ENCODE data around the gene CLINT1. TPM values are rescaled to one million over a fixed set of nuclear protein-coding genes. Genes with fewer than 3 reads are reported as not detected.
A peak's percentile ranks its signal among the peaks of the same experiment; 100 is the strongest.

CLINT1 gene
- total and polyA plus RNA-seq, 4 donors: 39.7 to 171 (median 66.2) TPM

DNA sequence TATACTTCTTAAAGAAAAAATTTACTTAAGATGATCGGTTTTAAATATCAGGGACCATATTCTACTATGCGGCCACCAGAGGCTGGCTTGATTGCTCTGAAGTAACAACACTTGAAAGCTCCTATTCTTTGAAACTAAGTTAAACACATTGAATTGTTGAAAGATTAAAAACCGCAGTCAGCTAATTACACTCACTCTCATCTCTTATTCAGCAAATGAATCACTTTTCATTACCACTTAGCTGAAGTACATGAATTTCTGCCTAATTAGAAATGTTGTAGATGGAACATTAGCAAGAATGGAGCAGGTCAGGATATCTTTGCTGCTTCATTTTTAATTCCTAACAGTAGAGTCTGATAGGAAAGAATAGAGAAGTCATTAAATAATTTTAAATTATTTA is 73.1 kb downstream of the CLINT1 start:
- WGBS, 2 donors: 75 to 83% methylated on average over 3 of the region's 3 CpGs
- H3K4me3 ChIP-seq: no peak overlapping the region
- H3K4me1 ChIP-seq (ENCODE audit: control insufficient read depth in 5 of 5, insufficient read depth in 5 of 5, low read length in 5 of 5): peaks cover 0 to 2% (median 0%) of the 10 kb centered on the region in 5 donors
- H3K9ac ChIP-seq (ENCODE audit: insufficient read depth in 1 of 2, low read length in 2 of 2): no peak overlapping the region
- ATAC-seq (ENCODE audit: insufficient read depth, low FRiP score): no peak
- H3K27ac ChIP-seq (ENCODE audit: low read depth in 1 of 2, low read length in 1 of 2): no peak overlapping the region
- H3K36me3 ChIP-seq (ENCODE audit: control insufficient read depth in 4 of 4, insufficient read depth in 4 of 4, low read length in 4 of 4): peaks cover 6 to 17% (median 10%) of the 10 kb centered on the region in 4 donors
- no peaks in the 10 kb centered on the region for H3K9me3 ChIP-seq (ENCODE audit: control insufficient read depth in 4 of 4, insufficient read depth in 3 of 4, low read length in 3 of 4)
- DNase-seq: no peak
- TF ChIP-seq, protein P1, sequence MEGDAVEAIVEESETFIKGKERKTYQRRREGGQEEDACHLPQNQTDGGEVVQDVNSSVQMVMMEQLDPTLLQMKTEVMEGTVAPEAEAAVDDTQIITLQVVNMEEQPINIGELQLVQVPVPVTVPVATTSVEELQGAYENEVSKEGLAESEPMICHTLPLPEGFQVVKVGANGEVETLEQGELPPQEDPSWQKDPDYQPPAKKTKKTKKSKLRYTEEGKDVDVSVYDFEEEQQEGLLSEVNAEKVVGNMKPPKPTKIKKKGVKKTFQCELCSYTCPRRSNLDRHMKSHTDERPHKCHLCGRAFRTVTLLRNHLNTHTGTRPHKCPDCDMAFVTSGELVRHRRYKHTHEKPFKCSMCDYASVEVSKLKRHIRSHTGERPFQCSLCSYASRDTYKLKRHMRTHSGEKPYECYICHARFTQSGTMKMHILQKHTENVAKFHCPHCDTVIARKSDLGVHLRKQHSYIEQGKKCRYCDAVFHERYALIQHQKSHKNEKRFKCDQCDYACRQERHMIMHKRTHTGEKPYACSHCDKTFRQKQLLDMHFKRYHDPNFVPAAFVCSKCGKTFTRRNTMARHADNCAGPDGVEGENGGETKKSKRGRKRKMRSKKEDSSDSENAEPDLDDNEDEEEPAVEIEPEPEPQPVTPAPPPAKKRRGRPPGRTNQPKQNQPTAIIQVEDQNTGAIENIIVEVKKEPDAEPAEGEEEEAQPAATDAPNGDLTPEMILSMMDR (IDR thresholded peaks at IDR 0.05; ENCODE audit: control extremely low read depth, extremely low read depth): no peak
- H3K27me3 ChIP-seq (ENCODE audit: control insufficient read depth in 3 of 3, insufficient read depth in 3 of 3, low read length in 2 of 3): no peaks in the 10 kb centered on the region

DNA sequence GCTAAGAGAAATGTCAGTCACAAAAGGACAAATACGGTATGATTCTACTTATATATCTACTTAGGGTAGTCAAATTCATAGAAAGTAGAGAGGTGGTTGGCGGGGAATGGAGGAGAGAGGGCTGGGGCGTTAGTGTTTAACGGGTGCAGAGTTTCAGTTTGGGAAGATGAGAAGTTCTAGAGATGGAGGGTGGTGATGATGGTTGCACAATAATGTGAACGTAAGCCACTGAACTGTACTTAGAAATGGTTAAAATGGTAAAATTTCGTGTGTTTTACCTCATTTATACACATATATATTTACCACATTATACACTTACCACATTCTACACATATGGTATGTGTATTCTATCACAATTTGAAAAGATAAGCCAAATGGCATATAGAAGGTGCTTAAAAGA is 79.7 kb downstream of the CLINT1 start:
- no peaks in the 10 kb centered on the region for H3K27me3 ChIP-seq (ENCODE audit: control insufficient read depth in 3 of 3, insufficient read depth in 3 of 3, low read length in 2 of 3)
- no peak overlapping the region for H3K9ac ChIP-seq (ENCODE audit: insufficient read depth in 1 of 2, low read length in 2 of 2)
- H3K36me3 ChIP-seq (ENCODE audit: control insufficient read depth in 4 of 4, insufficient read depth in 4 of 4, low read length in 4 of 4): no peaks in the 10 kb centered on the region
- 86% methylated on average over 6 of the region's 6 CpGs for WGBS, 2 donors
- no peaks in the 10 kb centered on the region for H3K4me1 ChIP-seq (ENCODE audit: control insufficient read depth in 5 of 5, insufficient read depth in 5 of 5, low read length in 5 of 5)
- DNase-seq (no peak), ATAC-seq (ENCODE audit: insufficient read depth, low FRiP score) (no peak)
- TF ChIP-seq, protein P1 (IDR thresholded peaks at IDR 0.05; ENCODE audit: control extremely low read depth, extremely low read depth): no peak
- H3K4me3 ChIP-seq: no peak overlapping the region
- H3K27ac ChIP-seq (ENCODE audit: low read depth in 1 of 2, low read length in 1 of 2): no peak overlapping the region
- H3K9me3 ChIP-seq (ENCODE audit: control insufficient read depth in 4 of 4, insufficient read depth in 3 of 4, low read length in 3 of 4): no peaks in the 10 kb centered on the region

GRCh38 chr5:157778121-157778805 is 80.7 kb downstream of the CLINT1 start:
- DNase-seq: peak in 2 of 3 donors; percentile 14 to 15
- Histone ChIP-seq H3K4me3 (no peak overlapping the region), H3K27me3 (ENCODE audit: control insufficient read depth in 3 of 3, insufficient read depth in 3 of 3, low read length in 2 of 3) (no peaks in the 10 kb centered on the region), H3K4me1 (ENCODE audit: control insufficient read depth in 5 of 5, insufficient read depth in 5 of 5, low read length in 5 of 5) (no peaks in the 10 kb centered on the region), H3K9me3 (ENCODE audit: control insufficient read depth in 4 of 4, insufficient read depth in 3 of 4, low read length in 3 of 4) (no peaks in the 10 kb centered on the region), H3K27ac (ENCODE audit: low read depth in 1 of 2, low read length in 1 of 2) (no peak overlapping the region), H3K9ac (ENCODE audit: insufficient read depth in 1 of 2, low read length in 2 of 2) (no peak overlapping the region), H3K36me3 (ENCODE audit: control insufficient read depth in 4 of 4, insufficient read depth in 4 of 4, low read length in 4 of 4) (no peaks in the 10 kb centered on the region)
- ATAC-seq (ENCODE audit: insufficient read depth, low FRiP score): no peak
- WGBS, 2 donors: 62 to 70% methylated on average over 8 of the region's 8 CpGs
- TF ChIP-seq, protein P1 (IDR thresholded peaks at IDR 0.05; ENCODE audit: control extremely low read depth, extremely low read depth): no peak

- H3K27me3 ChIP-seq (ENCODE audit: control insufficient read depth in 3 of 3, insufficient read depth in 3 of 3, low read length in 2 of 3): no peaks in the 10 kb centered on the region
- TF ChIP-seq, protein P1 (IDR thresholded peaks at IDR 0.05; ENCODE audit: control extremely low read depth, extremely low read depth): no peak
Observed at GRCh38 chr5:157772127-157772526, 86.8 kb downstream of the CLINT1 start.

More at GRCh38 chr5:157772127-157772526, 86.8 kb downstream of the CLINT1 start:
- Histone ChIP-seq H3K4me1 (ENCODE audit: control insufficient read depth in 5 of 5, insufficient read depth in 5 of 5, low read length in 5 of 5) (no peaks in the 10 kb centered on the region), H3K4me3 (no peak overlapping the region), H3K9ac (ENCODE audit: insufficient read depth in 1 of 2, low read length in 2 of 2) (no peak overlapping the region), H3K9me3 (ENCODE audit: control insufficient read depth in 4 of 4, insufficient read depth in 3 of 4, low read length in 3 of 4) (peaks cover 0 to 6% (median 0%) of the 10 kb centered on the region in 4 donors), H3K36me3 (ENCODE audit: control insufficient read depth in 4 of 4, insufficient read depth in 4 of 4, low read length in 4 of 4) (no peaks in the 10 kb centered on the region), H3K27ac (ENCODE audit: low read depth in 1 of 2, low read length in 1 of 2) (no peak overlapping the region)
- no peak for DNase-seq
- ATAC-seq (ENCODE audit: insufficient read depth, low FRiP score): no peak
- 78 to 89% methylated on average over 10 of the region's 10 CpGs for WGBS, 2 donors
